Activated CD8-positive, alpha-beta memory T cell treated with anti-CD3 and anti-CD28 coated beads, Interleukin-2, amount 50 U/mL, for 1 hour (primary cell): ENCODE measurements around the gene LDLRAD3.

Source experiments
- DNase-seq: peaks from one replicate; pipeline ENCODE4 v3.0.0-alpha.2; 2020; ENCODE audit errors: extremely low read depth

Gene LDLRAD3

DNA sequence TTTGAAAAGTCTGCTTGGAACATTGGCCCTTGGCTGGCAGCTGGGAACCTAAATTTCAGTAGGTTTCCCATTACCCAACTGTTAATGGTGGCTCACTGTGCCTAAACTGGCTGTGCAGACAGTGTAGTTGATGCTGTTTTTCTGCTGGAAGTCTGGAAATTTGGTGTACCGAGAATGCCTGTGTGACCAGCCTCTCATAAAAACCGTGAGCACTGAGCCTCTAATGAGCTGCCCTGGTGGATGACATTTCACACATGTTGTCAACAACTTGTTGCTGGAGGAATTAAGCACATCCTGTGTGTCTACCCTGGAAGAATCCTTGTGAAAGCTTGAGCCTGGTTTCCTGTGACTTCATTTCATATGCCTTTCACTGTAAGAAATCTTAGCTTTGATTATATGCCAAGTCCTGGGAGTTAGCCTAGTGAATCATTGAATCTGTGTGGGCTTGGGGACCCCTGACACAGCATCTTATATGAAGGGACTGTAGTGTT lies 131.1 kb downstream of the LDLRAD3 start:
- DNase-seq = no peak

- DNase-seq = no peak
Measured at GRCh38 chr11:36077368-36077767, 133.5 kb downstream of the LDLRAD3 start.

DNA sequence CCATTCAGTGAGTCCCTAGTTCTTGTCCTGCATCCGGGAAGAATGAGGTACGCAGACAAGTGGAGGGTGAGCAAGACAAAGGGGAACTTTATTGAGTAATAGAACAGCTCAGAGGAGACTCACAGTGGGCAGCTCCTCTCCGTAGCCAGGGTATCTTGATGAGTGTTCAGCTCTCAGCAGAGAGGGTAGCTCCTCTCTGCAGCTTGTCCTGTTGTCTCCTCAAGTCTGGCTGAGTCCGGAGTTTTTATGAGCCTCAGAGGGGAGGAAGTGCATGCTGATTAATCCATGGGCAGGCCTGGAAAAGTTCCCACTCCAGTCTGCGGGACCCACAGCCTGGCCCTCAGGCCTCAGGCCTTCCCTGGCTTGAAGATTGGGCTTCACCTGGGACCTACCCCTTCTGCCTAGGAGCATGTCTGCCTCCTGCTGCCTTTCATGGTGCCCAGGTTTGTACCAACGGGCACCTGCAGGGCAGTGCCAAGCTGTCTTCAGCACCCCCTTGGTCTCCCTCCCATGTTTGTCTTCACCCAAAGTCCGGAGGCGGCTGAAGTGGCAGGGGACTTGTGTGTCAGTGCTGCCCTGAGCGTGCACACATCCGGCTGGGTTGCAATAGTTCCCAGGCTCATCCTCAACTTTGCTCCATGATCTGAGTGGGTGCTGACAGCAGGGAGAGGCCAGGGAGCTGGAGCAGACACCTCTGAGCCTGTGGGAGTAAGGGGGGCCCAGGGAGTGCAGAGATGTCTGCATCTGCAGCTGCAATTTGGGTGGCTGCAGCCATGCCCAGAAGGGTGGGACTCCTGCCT lies 134.2 kb downstream of the LDLRAD3 start:
- no peak for DNase-seq

- DNase-seq = no peak
Measured at GRCh38 chr11:36078686-36079055, 134.8 kb downstream of the LDLRAD3 start.

GRCh38 chr11:36079878-36080675 lies 136.2 kb downstream of the LDLRAD3 start:
- no peak for DNase-seq

GRCh38 chr11:36081274-36081945 lies 137.5 kb downstream of the LDLRAD3 start:
- no peak for DNase-seq

DNA sequence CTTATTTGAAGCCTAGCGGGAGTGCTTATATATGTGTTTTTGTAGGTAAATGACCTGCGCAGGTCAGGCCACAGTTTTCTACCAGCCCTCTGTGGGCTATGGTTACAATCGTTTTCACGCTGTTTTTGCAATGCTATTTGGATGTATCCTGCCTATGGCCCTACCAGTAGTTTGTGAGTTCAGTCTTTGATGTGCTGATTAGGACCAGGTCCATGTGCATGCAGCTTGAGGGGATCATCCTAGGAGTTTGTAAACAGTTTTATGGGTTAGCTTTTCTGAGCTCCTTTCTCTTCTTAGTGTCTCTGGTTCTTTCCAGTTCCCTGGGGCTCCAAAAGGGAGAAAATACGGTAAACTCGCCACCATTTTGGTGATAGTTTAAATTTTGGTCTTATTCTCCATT lies 142.5 kb downstream of the LDLRAD3 start:
- no peak for DNase-seq

- DNase-seq = no peak
Measured at GRCh38 chr11:36088266-36088972, 144.6 kb downstream of the LDLRAD3 start.

GRCh38 chr11:36089920-36090319 lies 146.1 kb downstream of the LDLRAD3 start:
- DNase-seq = no peak

DNA sequence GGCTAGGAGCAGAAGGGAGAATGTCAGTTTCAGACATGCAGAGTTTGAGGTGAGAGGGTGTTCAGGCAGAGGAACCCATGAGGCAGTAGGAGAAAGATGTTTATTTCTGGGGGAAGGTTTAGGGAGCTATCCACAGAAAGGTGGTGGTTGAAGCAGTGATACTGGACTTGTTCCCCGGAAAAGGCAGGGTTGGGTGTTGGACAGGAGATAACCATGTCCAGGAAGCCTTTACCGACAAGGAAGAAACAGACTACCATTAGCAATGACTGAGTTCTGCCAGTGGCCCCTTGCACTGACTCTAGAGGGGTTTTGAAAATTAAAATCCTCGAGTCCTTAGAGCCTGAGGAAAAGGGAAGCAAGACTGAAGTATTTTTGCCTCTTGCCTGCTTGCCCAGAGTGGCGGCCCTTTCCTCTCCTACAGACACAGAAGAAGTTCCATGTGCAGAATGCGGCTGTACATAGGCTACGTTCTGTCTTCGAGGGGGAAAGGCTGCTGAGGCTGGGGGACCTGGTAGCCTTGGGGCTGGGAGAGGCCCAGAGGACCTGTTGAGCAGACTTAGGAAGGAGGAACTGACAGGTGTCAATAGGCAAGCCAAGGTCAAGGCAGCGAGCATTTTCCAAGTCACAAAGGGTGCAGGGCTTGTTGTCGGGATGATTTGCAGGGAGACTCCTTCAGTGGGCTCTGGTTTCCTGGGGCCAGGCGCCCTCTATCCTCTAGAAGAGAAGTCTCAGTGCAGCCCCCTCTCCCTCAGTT lies 146.7 kb downstream of the LDLRAD3 start:
- no peak for DNase-seq

- no peak for DNase-seq
Measured at GRCh38 chr11:36091256-36091811, 147.5 kb downstream of the LDLRAD3 start.

DNA sequence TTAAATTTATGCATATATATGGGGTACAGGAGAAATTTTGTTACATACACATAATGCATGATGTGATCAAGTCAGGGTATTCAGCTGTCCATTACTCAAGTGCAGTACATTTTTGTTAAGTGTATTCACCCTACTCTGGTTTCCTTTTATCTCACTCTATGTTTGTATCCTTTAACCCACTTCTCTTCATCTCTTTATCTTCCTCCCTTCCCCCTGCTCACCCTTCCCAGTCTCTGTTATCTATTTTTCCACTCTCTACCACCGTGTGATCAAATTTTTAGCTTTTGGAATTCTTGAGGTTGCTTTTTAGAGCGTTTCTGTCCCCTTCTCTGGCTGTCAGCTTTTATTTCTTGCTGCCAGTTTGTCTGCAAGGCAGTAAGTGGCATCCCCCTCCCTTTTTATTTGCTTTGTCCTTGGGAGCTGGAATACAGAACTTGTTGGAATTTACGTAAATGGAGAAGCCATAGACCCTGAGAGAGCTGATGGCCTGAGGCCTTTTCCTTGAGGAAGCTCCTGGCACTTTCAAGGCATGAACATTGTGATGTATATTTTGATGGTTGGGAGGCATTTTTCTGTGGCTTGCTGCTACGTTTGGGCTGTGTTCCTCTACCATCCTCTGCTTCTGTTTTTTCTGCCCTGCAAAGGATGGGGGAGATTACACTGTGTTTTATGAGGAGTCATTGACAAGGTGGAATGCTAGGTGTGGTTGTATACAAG lies 148.6 kb downstream of the LDLRAD3 start:
- DNase-seq = no peak

GRCh38 chr11:36093548-36093947 lies 149.7 kb downstream of the LDLRAD3 start:
- no peak for DNase-seq

- no peak for DNase-seq
Measured at GRCh38 chr11:36094164-36094563, 150.3 kb downstream of the LDLRAD3 start.

DNA sequence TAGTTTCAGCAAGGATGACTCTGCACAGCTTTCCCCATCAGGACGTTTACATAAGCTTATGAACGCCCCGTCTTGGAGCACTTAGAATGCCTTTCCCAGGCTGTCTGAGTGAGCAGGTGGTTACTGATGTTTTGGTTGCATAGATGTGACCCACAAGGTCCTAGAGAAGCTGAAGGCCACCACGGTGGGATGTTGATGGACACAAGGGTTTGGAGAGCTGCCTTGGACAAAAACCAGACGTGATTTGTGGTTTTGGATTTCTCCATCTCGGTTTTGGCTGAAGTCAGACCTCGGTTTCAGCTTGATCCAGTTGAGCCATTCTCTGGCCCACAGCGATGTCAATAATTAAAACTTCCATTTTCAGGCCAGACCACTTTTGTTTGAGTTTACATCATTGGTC lies 151.9 kb downstream of the LDLRAD3 start:
- no peak for DNase-seq

DNA sequence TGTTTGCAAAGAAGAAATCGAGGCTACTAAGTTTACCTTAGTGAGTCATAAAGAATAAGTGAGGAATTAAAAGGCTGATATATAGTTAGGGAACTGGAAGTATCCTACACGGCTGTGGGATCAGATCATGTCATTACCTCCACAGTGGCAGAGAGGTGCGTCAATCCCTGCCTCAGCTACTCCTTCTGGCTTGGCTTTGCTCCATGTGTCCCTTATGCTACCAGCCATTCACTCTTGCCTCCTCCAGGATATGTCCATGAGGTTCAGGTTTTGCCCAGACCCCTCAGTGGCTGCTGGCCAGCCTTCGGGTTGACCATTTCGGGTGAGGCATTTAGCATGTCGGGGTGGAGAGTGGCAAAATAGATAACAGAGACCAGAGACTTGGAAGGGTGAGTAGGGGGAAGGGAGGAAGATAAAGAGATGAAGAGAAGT lies 153.4 kb downstream of the LDLRAD3 start:
- DNase-seq = no peak

DNA sequence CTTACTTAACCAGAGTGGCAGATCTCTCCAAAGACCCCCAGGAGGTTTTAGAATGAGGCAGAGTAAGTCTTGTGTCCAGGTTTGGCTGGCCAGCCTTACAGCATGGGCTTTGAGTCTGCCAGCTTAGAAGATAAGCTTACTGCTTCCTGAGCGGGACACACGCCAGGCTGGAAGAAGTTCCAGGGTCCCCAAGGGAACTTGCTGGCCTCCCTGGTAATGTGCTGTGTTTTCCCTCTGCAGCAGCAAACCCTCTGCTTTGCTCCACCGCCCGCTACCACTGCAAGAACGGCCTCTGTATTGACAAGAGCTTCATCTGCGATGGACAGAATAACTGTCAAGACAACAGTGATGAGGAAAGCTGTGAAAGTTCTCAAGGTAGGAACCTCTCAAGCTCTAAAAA lies 154.2 kb downstream of the LDLRAD3 start:
- DNase-seq = no peak

- no peak for DNase-seq
Measured at GRCh38 chr11:36098853-36099375, 155.1 kb downstream of the LDLRAD3 start.

DNA sequence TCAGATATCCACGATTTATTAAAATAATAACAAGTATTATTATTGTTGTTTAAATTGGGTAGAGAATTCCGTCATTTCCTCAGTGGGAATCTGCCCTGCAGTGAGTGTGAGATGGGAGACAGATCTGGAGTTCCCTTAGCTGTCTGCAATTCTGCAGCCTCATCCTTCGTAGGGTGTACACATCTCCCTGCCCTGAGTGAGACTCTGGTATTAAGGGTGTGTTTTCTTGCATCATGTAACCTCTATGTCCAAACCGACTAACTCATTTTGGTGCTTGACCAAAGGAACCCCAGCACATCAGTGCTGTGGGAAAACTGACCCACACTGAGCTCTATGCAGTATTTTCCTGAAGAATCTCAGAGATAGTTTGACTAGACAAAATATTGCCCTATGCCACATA lies 157.6 kb downstream of the LDLRAD3 start:
- DNase-seq = no peak

GRCh38 chr11:36102868-36103267 lies 159.0 kb downstream of the LDLRAD3 start:
- no peak for DNase-seq
